NCI-H2107 (cell line): ENCODE data around the gene UROS.

ENCODE experiments used
- DNase-seq: peaks from one replicate; lab custom pipeline; 2025; lab: John Stamatoyannopoulos, UW

The UROS gene

GRCh38 chr10:125788156-125789034 lies 34.7 kb downstream of the UROS start:
- DNase-seq: no peak

GRCh38 chr10:125785791-125786190 lies 37.3 kb downstream of the UROS start:
- DNase-seq: no peak

GRCh38 chr10:125783957-125784356 lies 39.1 kb downstream of the UROS start:
- DNase-seq: no peak

GRCh38 chr10:125783408-125783807 lies 39.6 kb downstream of the UROS start:
- DNase-seq: no peak

- no peak for DNase-seq
These were observed 40.4 kb downstream of the UROS start for GRCh38 chr10:125782616-125783015.

- no peak for DNase-seq
These were observed 41.0 kb downstream of the UROS start for GRCh38 chr10:125782054-125782453.

GRCh38 chr10:125781374-125781773 lies 41.7 kb downstream of the UROS start:
- DNase-seq: no peak

- DNase-seq: no peak
These were observed 43.4 kb downstream of the UROS start for GRCh38 chr10:125779403-125780327.

GRCh38 chr10:125778556-125778955 lies 44.5 kb downstream of the UROS start:
- DNase-seq: no peak

GRCh38 chr10:125777806-125778205 lies 45.3 kb downstream of the UROS start:
- DNase-seq: no peak

GRCh38 chr10:125775491-125776106 lies 47.5 kb downstream of the UROS start, which contains the start of gene MMP21:
TSS of gene MMP21 (minus strand) at chr10:125775821. CDS start at chr10:125775821, 0 bp downstream.
- DNase-seq: no peak

- no peak for DNase-seq
These were observed 48.4 kb downstream of the UROS start for GRCh38 chr10:125774581-125775191.

- DNase-seq: no peak
These were observed 49.1 kb downstream of the UROS start for GRCh38 chr10:125773687-125774543.

GRCh38 chr10:125772864-125773180 lies 50.2 kb downstream of the UROS start:
- DNase-seq: no peak

- DNase-seq: no peak
These were observed 50.8 kb downstream of the UROS start for GRCh38 chr10:125772112-125772863.

- DNase-seq: no peak
These were observed 52.2 kb downstream of the UROS start for GRCh38 chr10:125770844-125771243.

- no peak for DNase-seq
These were observed 53.9 kb downstream of the UROS start for GRCh38 chr10:125769175-125769574.

- DNase-seq: no peak
These were observed 54.7 kb downstream of the UROS start for GRCh38 chr10:125768219-125768855.

- DNase-seq: no peak
These were observed 56.5 kb downstream of the UROS start for GRCh38 chr10:125766511-125766910.

GRCh38 chr10:125765835-125766234 lies 57.2 kb downstream of the UROS start:
- DNase-seq: no peak
